ENCODE measurements around the gene RNASEL.
A peak's percentile ranks its signal among the peaks of the same experiment; 100 is the strongest.
"Not testable (repeated sequence)": the region's sequence is repeated elsewhere in the genome, so short reads cannot be mapped to it uniquely, and the experiment has no call there.

The RNASEL gene

DNA sequence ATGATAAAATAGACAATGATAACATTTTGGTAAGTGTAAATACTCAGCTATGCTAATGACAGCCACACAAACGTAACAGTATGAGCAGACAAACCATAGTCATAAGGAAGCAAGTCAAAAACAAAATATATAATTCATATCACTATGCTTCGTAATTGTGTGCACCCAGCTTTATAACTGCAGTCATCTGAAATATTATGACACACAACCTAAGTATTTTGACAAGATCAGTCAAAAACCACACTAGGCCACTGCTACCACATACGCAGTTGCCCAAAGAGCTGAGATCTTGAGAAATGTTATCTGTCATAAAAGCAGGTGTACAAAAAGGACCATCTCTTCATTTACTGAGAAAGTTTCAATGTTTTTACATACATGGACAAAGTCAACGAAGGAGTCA is 26.0 kb downstream of the RNASEL start:
- peak; percentile 17 for DNase-seq (ENCODE audit: low read depth)

- no peak for DNase-seq (ENCODE audit: low read depth)
Measured at GRCh38 chr1:182561456-182561855, 27.6 kb downstream of the RNASEL start.

DNA sequence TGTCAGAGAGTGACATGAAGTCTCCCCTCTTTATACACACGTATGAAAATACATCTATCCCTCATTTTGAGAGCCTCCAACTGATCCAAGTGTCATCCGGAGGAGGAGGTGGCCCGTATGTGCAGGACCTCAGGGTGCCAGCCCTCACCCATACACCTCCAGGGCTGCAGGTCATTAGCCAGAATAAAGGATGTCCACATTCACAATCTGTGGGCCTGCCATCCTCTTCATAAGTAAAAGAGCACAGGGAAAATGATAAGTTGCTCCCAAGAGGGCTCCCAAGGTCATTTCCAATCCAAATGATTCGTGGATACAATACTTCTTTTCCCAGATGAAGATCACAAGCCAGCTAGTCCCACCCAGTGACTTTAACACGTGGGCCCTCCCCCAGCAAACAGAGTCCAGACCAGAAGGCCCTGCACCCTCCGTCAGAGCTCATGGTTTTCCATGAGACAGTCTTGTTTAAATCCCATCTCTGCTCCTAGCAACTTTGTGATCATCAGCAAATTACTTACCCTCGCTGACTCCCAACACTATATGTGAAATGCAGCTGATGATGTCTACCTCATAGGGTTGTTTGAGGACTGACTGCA is 28.6 kb downstream of the RNASEL start:
- no peak for DNase-seq (ENCODE audit: low read depth)

DNA sequence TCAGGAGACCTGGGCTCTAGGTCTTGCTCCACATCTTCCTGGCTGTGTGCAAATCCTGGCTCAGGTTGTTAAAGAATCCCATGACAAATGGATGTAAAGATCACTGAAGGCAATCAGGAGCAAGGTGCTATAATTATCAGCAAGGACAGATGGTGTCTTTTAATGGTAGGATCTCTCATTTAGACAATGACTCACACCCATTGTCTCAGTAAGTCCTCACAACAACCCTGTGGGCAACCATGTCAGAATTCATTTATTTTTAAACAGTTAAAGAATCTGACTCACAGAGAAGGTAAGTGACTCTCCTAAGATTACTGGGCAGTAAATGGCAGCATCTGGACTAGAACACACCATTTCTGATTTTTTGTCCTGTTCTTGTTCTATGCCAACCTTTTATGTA is 32.8 kb downstream of the RNASEL start:
- DNase-seq (ENCODE audit: low read depth), result no peak

- no peak for DNase-seq (ENCODE audit: low read depth)
Measured at GRCh38 chr1:182555493-182555892, 33.6 kb downstream of the RNASEL start.

DNA sequence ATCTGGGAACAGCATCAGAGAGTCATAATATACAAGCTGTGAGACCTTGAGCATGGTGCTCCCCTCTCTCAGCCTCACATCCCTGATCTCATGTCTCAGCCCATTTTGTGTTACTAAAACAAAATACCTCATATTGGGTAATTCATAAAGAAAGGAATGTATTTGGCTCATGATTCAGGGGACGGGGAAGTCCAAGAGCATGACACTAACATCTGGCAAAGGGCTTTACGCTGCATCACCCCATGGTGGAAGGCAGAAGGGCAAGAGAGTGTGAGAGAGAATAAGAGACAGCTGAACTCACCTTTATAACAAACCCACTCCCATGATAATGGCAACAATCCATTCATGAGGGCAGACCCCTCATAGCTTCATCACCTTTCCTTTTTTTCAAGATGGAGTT is 36.5 kb downstream of the RNASEL start:
- no peak for DNase-seq (ENCODE audit: low read depth)

- DNase-seq (ENCODE audit: low read depth), result no peak
Measured at GRCh38 chr1:182549811-182550210, 39.2 kb downstream of the RNASEL start.

DNA sequence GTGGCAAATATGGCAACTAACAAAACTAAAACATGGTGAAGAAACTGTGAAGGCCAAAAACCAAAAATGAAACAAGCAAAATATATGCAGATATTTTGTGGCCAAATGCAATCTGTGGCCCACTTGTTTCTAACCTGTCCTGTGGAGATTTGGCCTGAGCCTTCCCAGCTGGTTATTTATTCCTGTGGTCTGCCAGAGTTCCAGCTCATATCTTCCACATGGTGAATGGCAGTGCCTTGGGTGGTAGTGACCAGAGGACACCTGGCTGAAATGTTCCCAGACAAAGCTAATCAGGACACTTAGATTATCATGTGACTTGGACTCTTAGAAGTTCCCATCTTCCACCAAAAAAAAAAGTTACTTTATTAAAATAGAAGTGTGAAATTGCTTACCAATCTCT is 39.7 kb downstream of the RNASEL start:
- DNase-seq (ENCODE audit: low read depth), result no peak

DNA sequence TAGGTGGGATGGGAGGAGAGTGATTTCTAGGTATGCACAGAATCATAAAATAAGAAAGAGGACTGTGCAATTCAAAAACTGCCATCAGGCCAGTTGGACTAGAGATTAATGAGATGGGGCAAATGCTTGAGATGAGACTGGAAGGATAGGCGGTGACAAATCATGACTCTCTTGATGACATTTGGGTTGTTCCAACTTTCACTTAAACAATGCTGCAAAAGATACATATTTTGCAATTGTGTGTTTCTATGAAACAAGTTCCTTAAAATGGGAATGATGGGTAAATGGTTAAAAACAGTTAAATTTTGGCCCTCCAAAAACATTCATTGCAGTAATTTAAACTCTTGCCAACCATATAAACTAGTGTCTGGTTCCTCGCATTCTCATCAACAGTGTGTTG is 55.2 kb downstream of the RNASEL start:
- DNase-seq (ENCODE audit: low read depth), result no peak

DNA sequence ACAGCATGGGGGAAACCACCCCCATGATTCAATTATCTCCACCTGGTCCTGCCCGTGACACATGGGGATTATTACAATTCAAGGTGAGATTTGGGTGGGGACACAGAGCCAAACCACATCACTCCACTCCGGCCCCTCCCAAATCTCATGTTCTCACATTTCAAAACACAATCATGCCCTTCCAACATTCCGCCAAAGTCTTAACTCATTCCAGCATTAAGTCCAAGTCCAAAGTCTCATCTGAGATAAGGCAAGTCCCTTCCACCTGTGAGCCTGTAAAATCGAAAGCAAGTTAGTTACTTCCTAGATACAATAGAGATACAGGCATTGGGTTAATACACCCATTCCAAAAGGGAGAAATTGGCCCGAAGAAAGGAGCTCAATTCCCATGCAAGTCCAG is 60.9 kb downstream of the RNASEL start:
- not testable (repeated sequence) for DNase-seq (ENCODE audit: low read depth)

DNA sequence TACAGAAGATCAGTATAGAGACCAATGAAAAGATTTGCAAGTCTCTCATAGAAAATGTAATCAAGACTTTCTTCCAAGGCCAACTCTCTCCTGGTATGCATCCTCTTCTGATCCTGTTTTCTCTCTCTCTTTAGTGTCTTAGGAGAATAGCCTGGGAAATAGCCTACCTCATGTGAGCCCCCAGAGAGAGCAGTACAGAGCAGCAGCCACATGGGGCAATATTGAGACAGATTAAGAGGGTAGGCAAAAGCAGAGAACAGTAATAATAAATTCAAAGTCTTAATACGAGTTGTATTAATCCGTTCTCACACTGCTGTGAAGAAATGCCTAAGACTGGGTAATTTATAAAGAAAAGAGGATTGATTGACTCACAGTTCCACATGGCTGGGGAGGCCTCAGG is 61.4 kb downstream of the RNASEL start:
- DNase-seq (ENCODE audit: low read depth), result peak; percentile 3

DNA sequence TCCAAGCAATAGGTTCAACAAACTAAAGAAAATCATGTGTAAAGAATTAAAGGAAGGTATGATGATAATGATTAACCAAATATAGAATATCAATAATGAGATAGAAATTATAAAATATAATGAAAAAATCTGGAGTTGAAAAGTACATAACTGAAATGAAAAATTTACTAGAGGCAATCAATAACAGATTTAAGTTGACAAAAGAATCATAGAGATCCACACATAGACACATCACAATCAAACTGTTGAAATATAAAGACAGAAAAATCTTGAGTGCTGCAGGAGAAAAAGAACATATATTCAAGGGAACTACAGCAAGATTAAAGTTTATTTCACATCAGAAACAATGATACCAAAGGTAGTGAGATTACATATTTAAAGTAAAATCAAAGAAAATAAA is 63.7 kb downstream of the RNASEL start:
- DNase-seq (ENCODE audit: low read depth), result no peak
